SK-N-SH (cell line): Measurements from ENCODE around the gene SORBS1. TPM values are rescaled to one million over a fixed set of nuclear protein-coding genes. Genes with fewer than 3 reads are reported as not detected.

Experiments used
- CTCF ChIA-PET: fragments of 300-600, 350-600 bp; formaldehyde crosslinking; extraction: SDS; loops from one replicate; lab custom pipeline; 2021; lab: Yijun Ruan, JAX
- POLR2A ChIA-PET: fragments of 350-600 bp; sonication (Branson Sonifier 250); formaldehyde crosslinking; extraction: SDS; loops from one replicate; lab custom pipeline; 2020; ENCODE audit warnings: antibody characterized with exemption, inconsistent platforms; lab: Yijun Ruan, JAX
- DNase-seq: peaks from one replicate; pipeline ENCODE4 v3.0.0; 2012
- H2AFZ ChIP-seq: fragments of 200-600 bp; sonication (generic); 2 replicates; pipeline ENCODE4 v1.8.1; 2016; ENCODE audit warnings: antibody characterized with exemption, mild to moderate bottlenecking, low read depth
- H3F3A ChIP-seq: fragments of 200-600 bp; sonication (generic); replicated peaks from 2 replicates; pipeline ENCODE3; 2016; ENCODE audit warnings: antibody characterized with exemption, mild to moderate bottlenecking; ENCODE audit not compliant: insufficient read depth
- H3K27ac ChIP-seq, 2 experiments: fragments of 200-500 bp in 1 of 2; fragments of 200-600 bp in 1 of 2; sonication (Bioruptor generic) in 1 of 2; sonication (generic), shearing (Covaris generic) in 1 of 2; 2 replicates each; pipeline versions ENCODE4 v1.5.1 to v1.6.1; 2014 to 2016; ENCODE audit warnings: low read depth in 2 of 2, inconsistent platforms in 1 of 2, low read length in 1 of 2, mild to moderate bottlenecking in 1 of 2, mixed read lengths in 1 of 2
- H3K27me3 ChIP-seq: fragments of 200-600 bp; sonication (generic), shearing (Covaris generic); 2 replicates; pipeline ENCODE4 v1.6.1; 2016; ENCODE audit warnings: mixed run types; ENCODE audit not compliant: insufficient read depth
- H3K36me3 ChIP-seq, 2 experiments: fragments of 200-500 bp in 1 of 2; fragments of 200-600 bp in 1 of 2; sonication (Bioruptor generic) in 1 of 2; sonication (generic) in 1 of 2; replicated peaks in 1 of 2; 2 replicates each; pipeline versions ENCODE3 to v1.5.1; 2014 to 2016; ENCODE audit warnings: low read length in 1 of 2, mild to moderate bottlenecking in 1 of 2; ENCODE audit not compliant: insufficient read depth in 2 of 2, control insufficient read depth in 1 of 2
- H3K4me1 ChIP-seq, 2 experiments: fragments of 200-500 bp in 1 of 2; fragments of 200-600 bp in 1 of 2; sonication (Bioruptor generic) in 1 of 2; sonication (generic), shearing (Covaris generic) in 1 of 2; 2 replicates each; pipeline versions ENCODE4 v1.5.1 to v1.6.1; 2014 to 2016; ENCODE audit warnings: low read depth in 1 of 2, low read length in 1 of 2, mixed run types in 1 of 2; ENCODE audit not compliant: insufficient read depth in 2 of 2, control insufficient read depth in 1 of 2
- H3K4me2 ChIP-seq: fragments of 200-600 bp; sonication (generic), shearing (Covaris generic); 2 replicates; pipeline ENCODE4 v1.6.1; 2017; ENCODE audit warnings: mixed run types
- H3K4me3 ChIP-seq, 2 experiments: fragments of 200-500 bp in 1 of 2; fragments of 200-600 bp in 1 of 2; sonication (Bioruptor generic) in 1 of 2; sonication (generic), shearing (Covaris generic) in 1 of 2; 2 replicates each; pipeline versions ENCODE4 v1.5.1 to v1.8.1; 2014 to 2016; ENCODE audit warnings: low read depth in 2 of 2, inconsistent platforms in 1 of 2, low read length in 1 of 2, mild to moderate bottlenecking in 1 of 2, mixed read lengths in 1 of 2, moderate library complexity in 1 of 2
- H3K79me2 ChIP-seq: fragments of 200-600 bp; sonication (generic); 2 replicates; pipeline ENCODE4 v1.8.1; 2017; ENCODE audit warnings: mild to moderate bottlenecking; ENCODE audit not compliant: insufficient read depth
- H3K9ac ChIP-seq: fragments of 200-600 bp; sonication (generic); 2 replicates; pipeline ENCODE4 v1.6.1; 2017; ENCODE audit warnings: mixed run types
- H3K9me2 ChIP-seq: fragments of 200-600 bp; sonication (generic); 2 replicates; pipeline ENCODE4 v1.6.1; 2017; ENCODE audit warnings: mixed run types
- H3K9me3 ChIP-seq: fragments of 200-600 bp; sonication (generic); 2 replicates; pipeline ENCODE4 v1.6.1; 2017; ENCODE audit warnings: mixed run types, mild to moderate bottlenecking, moderate library complexity
- H4K20me1 ChIP-seq: fragments of 200-600 bp; sonication (generic); 2 replicates; pipeline ENCODE4 v1.6.1; 2017; ENCODE audit warnings: mild to moderate bottlenecking, mixed run types; ENCODE audit not compliant: insufficient read depth
- CHD2 ChIP-seq: fragments of 150-350 bp; IDR thresholded peaks from 2 replicates; pipeline ENCODE4 v1.6.1; 2018; ENCODE audit warnings: low read length; ENCODE audit not compliant: partially characterized antibody
- CTCF ChIP-seq: fragments of 200-600 bp; sonication (generic); IDR thresholded peaks from 2 replicates; pipeline ENCODE4 v1.6.1; 2017; ENCODE audit warnings: antibody characterized with exemption, mild to moderate bottlenecking, moderate library complexity
- EP300 ChIP-seq, 2 experiments: IDR thresholded peaks; 2 replicates each; pipeline versions ENCODE4 v1.4.0 to v1.6.1; 2012; ENCODE audit warnings: borderline replicate concordance in 1 of 2, low read depth in 1 of 2, low read length in 1 of 2
- EZH2phosphoT487 ChIP-seq: fragments of 200-600 bp; sonication (generic); IDR thresholded peaks from 2 replicates; pipeline ENCODE4 v1.6.1; 2017; ENCODE audit warnings: low read depth, mixed run types, mild to moderate bottlenecking, antibody characterized with exemption, moderate library complexity, borderline replicate concordance
- GABPA ChIP-seq: IDR thresholded peaks from 2 replicates; pipeline ENCODE4 v1.4.0; 2012; ENCODE audit warnings: low read depth, mild to moderate bottlenecking
- GATA2 ChIP-seq: sonication (generic); formaldehyde crosslinking; IDR thresholded peaks from 2 replicates; pipeline ENCODE4 v1.5.0; 2020; ENCODE audit warnings: mild to moderate bottlenecking, missing genetic modification reagents
- JUND ChIP-seq: IDR thresholded peaks from 2 replicates; pipeline ENCODE4 v1.4.0; 2012
- NFIC ChIP-seq: IDR thresholded peaks from 2 replicates; pipeline ENCODE4 v1.4.0; 2012; ENCODE audit warnings: borderline replicate concordance
- POLR2AphosphoS5 ChIP-seq: IDR thresholded peaks from 2 replicates; pipeline ENCODE4 v1.6.1; 2012; ENCODE audit warnings: low read depth, low read length
- RAD21 ChIP-seq: IDR thresholded peaks from 2 replicates; pipeline ENCODE4 v1.6.1; 2012; ENCODE audit warnings: mild to moderate bottlenecking, low read length
- RCOR1 ChIP-seq: fragments of 150-350 bp; IDR thresholded peaks from 2 replicates; pipeline ENCODE4 v1.6.1; 2017; ENCODE audit warnings: antibody characterized with exemption, low read length
- TAF1 ChIP-seq: IDR thresholded peaks from 2 replicates; pipeline ENCODE4 v1.6.1; 2012; ENCODE audit warnings: low read depth, mild to moderate bottlenecking, low read length, moderate library complexity, borderline replicate concordance
- USF1 ChIP-seq: IDR thresholded peaks from 2 replicates; pipeline ENCODE4 v1.4.0; 2012; ENCODE audit warnings: low read depth, borderline replicate concordance
- USF2 ChIP-seq: fragments of 150-350 bp; IDR thresholded peaks from 2 replicates; pipeline ENCODE4 v1.6.1; 2017; ENCODE audit warnings: antibody characterized with exemption, low read length, low read depth, borderline replicate concordance
- WGBS: methylation state at CpG from one replicate; pipeline ENCODE4 v1.1.6; 2017; ENCODE audit warnings: low lambda C conversion rate; 5-methylcytosine and 5-hydroxymethylcytosine counted together
- polyA plus RNA-seq, 3 experiments: library from polyadenylated mRNA; depleted of rRNA; stranded (reverse); fragments of >200 nt; gene quantifications; 2 replicates each; pipeline ENCODE4 v1.2.3, GENCODE V29; 2012
- TF ChIP-seq, protein P1 (sequence below): IDR thresholded peaks from 2 replicates; pipeline ENCODE4; 2012

Gene SORBS1
- polyA plus RNA-seq, 1 of the 3 experiments (the other 2 are of a cell fraction) = 0.36 TPM

- Histone ChIP-seq H3K4me2 (no peak overlapping the region), H3K27me3 (no peaks in the 10 kb centered on the region), H3K9me2 (no peaks in the 10 kb centered on the region), H4K20me1 (no peaks in the 10 kb centered on the region), H3K79me2 (no peaks in the 10 kb centered on the region), H3K9me3 (no peaks in the 10 kb centered on the region), H3F3A (no peaks in the 10 kb centered on the region), H3K4me3 (no peak overlapping the region), H2AFZ (no peak overlapping the region), H3K9ac (no peak overlapping the region), H3K36me3 (no peaks in the 10 kb centered on the region), H3K4me1 (peaks cover 0 to 2% of the 10 kb centered on the region in 2 experiments; a peak in 1 of 4 replicates), H3K27ac (no peak overlapping the region)
- 78% methylated on average over 3 of the region's 3 CpGs for WGBS
- TF ChIP-seq JUND (no peak), GATA2 (CRISPR knock-in tag) (no peak), CHD2 (no peak), RAD21 (no peak), USF1 (no peak), CTCF (no peak), USF2 (no peak), RCOR1 (no peak), GABPA (no peak), TAF1 (no peak)
- no peak for DNase-seq
- CTCF ChIA-PET = no interaction called here
- POLR2A ChIA-PET = no interaction called here
Measured at GRCh38 chr10:95300022-95300539, 261.1 kb downstream of the SORBS1 start.

GRCh38 chr10:95297402-95297801 is 263.8 kb downstream of the SORBS1 start:
- Histone ChIP-seq H3K27me3 (no peaks in the 10 kb centered on the region), H3K4me2 (no peak overlapping the region), H3K4me1 (no peaks in the 10 kb centered on the region), H3K9me3 (no peaks in the 10 kb centered on the region), H3K9ac (no peak overlapping the region), H3K36me3 (no peaks in the 10 kb centered on the region), H2AFZ (no peak overlapping the region), H3K9me2 (no peaks in the 10 kb centered on the region), H4K20me1 (no peaks in the 10 kb centered on the region), H3F3A (no peaks in the 10 kb centered on the region), H3K27ac (no peak overlapping the region), H3K79me2 (no peaks in the 10 kb centered on the region), H3K4me3 (no peak overlapping the region)
- WGBS = 80% methylated on average over 2 of the region's 3 CpGs
- CTCF ChIA-PET = interaction anchor here (2.2 kb wide), 1 partner anchor 66 kb away, joined by 9 read pairs; no protein-coding TSS in a partner anchor
- no peak for TF ChIP-seq TAF1
- TF ChIP-seq, protein P1, sequence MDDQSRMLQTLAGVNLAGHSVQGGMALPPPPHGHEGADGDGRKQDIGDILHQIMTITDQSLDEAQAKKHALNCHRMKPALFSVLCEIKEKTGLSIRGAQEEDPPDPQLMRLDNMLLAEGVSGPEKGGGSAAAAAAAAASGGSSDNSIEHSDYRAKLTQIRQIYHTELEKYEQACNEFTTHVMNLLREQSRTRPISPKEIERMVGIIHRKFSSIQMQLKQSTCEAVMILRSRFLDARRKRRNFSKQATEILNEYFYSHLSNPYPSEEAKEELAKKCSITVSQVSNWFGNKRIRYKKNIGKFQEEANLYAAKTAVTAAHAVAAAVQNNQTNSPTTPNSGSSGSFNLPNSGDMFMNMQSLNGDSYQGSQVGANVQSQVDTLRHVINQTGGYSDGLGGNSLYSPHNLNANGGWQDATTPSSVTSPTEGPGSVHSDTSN = no peak
- TF ChIP-seq POLR2AphosphoS5 = no peak
- TF ChIP-seq EZH2phosphoT487 = no peak
- no peak for TF ChIP-seq EP300 (IDR thresholded peaks at IDR 0.05; ENCODE audit: borderline replicate concordance in 1 of 2, low read depth in 1 of 2, low read length in 1 of 2)
- TF ChIP-seq RCOR1 = no peak
- TF ChIP-seq NFIC = no peak
- no peak for TF ChIP-seq USF2
- POLR2A ChIA-PET = no interaction called here
- DNase-seq = no peak
